ENCODE results near the gene MCRIP1.

The MCRIP1 gene

DNA sequence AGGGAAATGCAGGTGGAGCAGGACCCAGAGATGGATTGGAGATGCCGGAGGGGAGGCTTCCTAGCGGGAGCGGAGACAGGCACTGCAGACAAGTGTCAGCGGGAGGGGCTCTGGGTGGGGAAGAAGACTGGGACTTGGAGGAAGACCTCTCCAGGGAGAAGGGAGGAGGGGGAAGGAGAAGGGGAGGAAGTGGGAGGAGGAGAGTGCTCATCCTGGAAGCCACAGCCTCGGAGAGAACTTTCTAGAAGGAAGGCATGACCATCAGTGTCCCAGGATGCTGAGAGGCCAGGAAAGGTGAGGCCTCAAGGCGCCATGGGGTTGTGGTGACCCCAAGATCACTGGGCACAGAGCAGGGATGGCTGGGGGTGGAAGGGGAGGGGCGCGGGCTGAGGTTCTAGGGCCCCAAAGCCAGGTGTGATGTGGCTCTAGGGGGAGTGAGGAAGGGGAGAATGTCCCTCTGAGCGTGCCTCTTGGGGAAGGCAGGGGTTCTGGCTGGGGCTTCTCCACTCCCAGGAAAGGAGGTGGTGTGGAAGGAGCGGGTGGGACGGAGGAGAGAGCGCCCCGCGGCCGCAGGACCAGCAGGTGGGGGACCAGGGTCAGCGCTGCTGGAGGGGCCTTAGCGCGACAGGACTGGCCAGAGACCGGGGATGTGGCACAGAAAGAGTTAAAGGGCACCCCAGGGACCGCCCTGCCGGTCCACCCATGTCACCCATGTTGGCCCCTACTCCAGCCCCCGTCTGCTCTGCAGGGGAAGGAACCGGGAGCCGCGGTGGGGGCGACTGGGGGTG lies 30.0 kb downstream of the MCRIP1 start:
- no peak for DNase-seq

- DNase-seq: no peak
Measured at GRCh38 chr17:81802048-81802758, 30.9 kb downstream of the MCRIP1 start.

DNA sequence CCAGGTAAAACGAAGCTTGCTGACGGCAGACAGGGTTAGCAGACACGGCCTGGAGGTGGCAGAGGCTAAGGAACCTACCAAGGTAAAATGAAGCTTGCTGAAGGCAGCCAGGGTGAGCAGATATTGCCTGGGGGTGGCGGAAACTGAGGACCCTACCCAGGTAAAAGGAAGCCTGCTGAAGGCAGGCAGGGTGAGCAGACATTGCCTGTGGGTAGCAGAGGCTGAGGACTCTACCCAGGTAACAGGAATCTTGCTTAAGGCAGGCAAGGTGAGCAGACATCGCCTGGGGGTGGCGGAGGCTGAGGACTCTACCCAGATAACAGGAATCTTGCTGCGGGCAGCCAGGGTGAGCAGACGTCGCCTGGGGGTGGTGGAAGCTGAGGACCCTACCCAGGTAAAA lies 31.8 kb downstream of the MCRIP1 start:
- DNase-seq: no peak

DNA sequence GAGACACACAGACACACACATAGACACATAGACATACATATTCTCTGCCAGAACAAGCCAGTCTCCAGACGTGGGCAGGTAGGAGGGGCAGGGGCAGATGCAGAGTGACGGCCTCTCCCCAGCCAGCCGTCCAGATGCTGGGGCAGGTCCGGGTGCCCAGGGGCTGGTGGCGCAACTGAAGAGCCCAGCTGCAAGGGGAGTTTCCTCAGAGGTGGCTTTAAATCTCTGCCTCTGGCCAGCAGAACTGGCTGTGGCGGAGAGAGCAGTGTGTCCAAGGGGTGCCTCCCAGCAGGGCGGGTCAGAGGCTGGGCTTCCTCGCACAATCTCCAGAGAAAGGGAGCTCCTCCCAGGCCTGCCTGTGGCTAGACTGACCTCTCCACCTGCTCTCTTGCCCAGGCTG lies 38.6 kb downstream of the MCRIP1 start:
- no peak for DNase-seq

GRCh38 chr17:81794074-81794476 lies 39.0 kb downstream of the MCRIP1 start:
- no peak for DNase-seq

- DNase-seq: no peak
Measured at GRCh38 chr17:81792675-81793615, 40.1 kb downstream of the MCRIP1 start.

All from NCI-H187 (cell line).